HEK293 (cell line): ENCODE measurements around the gene RPS6KC1.

Experiments used
- CTCF ChIA-PET: fragments of 350-600 bp; formaldehyde crosslinking; extraction: SDS; loops from one replicate; lab custom pipeline; 2021; ENCODE audit warnings: antibody characterized with exemption; lab: Yijun Ruan, JAX
- POLR2A ChIA-PET: fragments of 300-600 bp; formaldehyde crosslinking; extraction: SDS; loops from one replicate; lab custom pipeline; 2020; ENCODE audit warnings: antibody characterized with exemption, inconsistent platforms; lab: Yijun Ruan, JAX
- H3K27ac ChIP-seq: fragments of 200-500 bp; sonication (Bioruptor generic); 2 replicates; pipeline ENCODE4 v1.5.1; 2014; ENCODE audit warnings: low read depth, low read length, control low read depth, inconsistent platforms; ENCODE audit errors: extremely low read depth
- H3K36me3 ChIP-seq, 2 experiments: fragments of 200-500 bp in 1 of 2; sonication (Bioruptor generic) in 1 of 2; 1 replicate in 1 of 2; 2 replicates in 1 of 2; pipeline ENCODE4 v1.5.1; 2014 to 2017; ENCODE audit warnings: inconsistent platforms in 2 of 2, low read length in 2 of 2; ENCODE audit not compliant: control insufficient read depth in 2 of 2, insufficient read depth in 1 of 2
- H3K4me1 ChIP-seq: fragments of 200-500 bp; sonication (Bioruptor generic); 2 replicates; pipeline ENCODE4 v1.5.1; 2014; ENCODE audit warnings: mild to moderate bottlenecking, low read length, inconsistent platforms; ENCODE audit not compliant: control insufficient read depth, insufficient read depth
- H3K4me3 ChIP-seq: 2 replicates; pipeline ENCODE4 v1.5.1; 2011; ENCODE audit warnings: low read depth, mild to moderate bottlenecking, control low read depth, low read length, moderate library complexity
- H3K9me3 ChIP-seq: fragments of 200-500 bp; sonication (Bioruptor generic); 2 replicates; pipeline ENCODE4 v1.5.1; 2014; ENCODE audit warnings: low read depth, low read length, inconsistent platforms; ENCODE audit not compliant: control insufficient read depth, insufficient read depth
- CTCF ChIP-seq: fragments of 450-650 bp; formaldehyde crosslinking; IDR thresholded peaks from 2 replicates; pipeline ENCODE4 v1.5.1; 2016; ENCODE audit warnings: missing biosample characterization, missing genetic modification characterization
- GFI1B ChIP-seq: fragments of 450-650 bp; formaldehyde crosslinking; IDR thresholded peaks from 2 replicates; pipeline ENCODE4 v1.5.1; 2016; ENCODE audit warnings: missing biosample characterization, missing genetic modification characterization
- MEIS1 ChIP-seq: sonication (generic); formaldehyde crosslinking; IDR thresholded peaks from 2 replicates; pipeline ENCODE4 v1.8.1; 2022; ENCODE audit warnings: missing genetic modification reagents, mild to moderate bottlenecking, borderline replicate concordance
- MZF1 ChIP-seq: fragments of 450-650 bp; formaldehyde crosslinking; IDR thresholded peaks from 2 replicates; pipeline ENCODE4 v1.5.1; 2017; ENCODE audit warnings: missing biosample characterization, missing genetic modification characterization, borderline replicate concordance
- OVOL3 ChIP-seq: fragments of 450-650 bp; formaldehyde crosslinking; IDR thresholded peaks from 2 replicates; pipeline ENCODE4 v1.5.1; 2016; ENCODE audit warnings: missing biosample characterization, missing genetic modification characterization
- PRDM1 ChIP-seq: fragments of 450-650 bp; formaldehyde crosslinking; IDR thresholded peaks from 2 replicates; pipeline ENCODE4; 2016; ENCODE audit warnings: missing biosample characterization, missing genetic modification characterization
- REPIN1 ChIP-seq: fragments of 450-650 bp; formaldehyde crosslinking; IDR thresholded peaks from 2 replicates; pipeline ENCODE4 v1.5.1; 2017; ENCODE audit warnings: missing biosample characterization, missing genetic modification characterization, low read depth
- WT1 ChIP-seq: fragments of 450-650 bp; formaldehyde crosslinking; IDR thresholded peaks from 2 replicates; pipeline ENCODE4 v1.5.1; 2016; ENCODE audit warnings: missing biosample characterization, missing genetic modification characterization
- ZBTB26 ChIP-seq: fragments of 450-650 bp; formaldehyde crosslinking; optimal IDR thresholded peaks from 2 replicates; pipeline ENCODE3; 2016; ENCODE audit warnings: missing biosample characterization, mild to moderate bottlenecking, missing genetic modification characterization
- ZFHX2 ChIP-seq: fragments of 450-650 bp; formaldehyde crosslinking; conservative IDR thresholded peaks from 2 replicates; pipeline ENCODE4 v1.5.1; 2016; ENCODE audit warnings: missing biosample characterization, missing genetic modification characterization
- ZFP69B ChIP-seq: fragments of 450-650 bp; formaldehyde crosslinking; IDR thresholded peaks from 2 replicates; pipeline ENCODE4 v1.5.1; 2016; ENCODE audit warnings: missing biosample characterization, missing genetic modification characterization
- ZNF10 ChIP-seq: fragments of 450-650 bp; formaldehyde crosslinking; IDR thresholded peaks from 2 replicates; pipeline ENCODE4 v1.5.1; 2017; ENCODE audit warnings: missing biosample characterization, missing genetic modification characterization
- ZNF133 ChIP-seq: fragments of 450-650 bp; formaldehyde crosslinking; IDR thresholded peaks from 2 replicates; pipeline ENCODE4 v1.5.1; 2016; ENCODE audit warnings: missing biosample characterization, missing genetic modification characterization
- ZNF155 ChIP-seq: fragments of 450-650 bp; formaldehyde crosslinking; IDR thresholded peaks from 2 replicates; pipeline ENCODE4 v1.5.1; 2016; ENCODE audit warnings: missing biosample characterization, missing genetic modification characterization
- ZNF16 ChIP-seq: fragments of 450-650 bp; formaldehyde crosslinking; IDR thresholded peaks from 2 replicates; pipeline ENCODE4 v1.5.1; 2016; ENCODE audit warnings: low read depth, missing biosample characterization, missing genetic modification characterization
- ZNF19 ChIP-seq: fragments of 450-650 bp; formaldehyde crosslinking; IDR thresholded peaks from 2 replicates; pipeline ENCODE4; 2016; ENCODE audit warnings: missing biosample characterization, missing genetic modification characterization, low read depth
- ZNF214 ChIP-seq: fragments of 450-650 bp; formaldehyde crosslinking; IDR thresholded peaks from 2 replicates; pipeline ENCODE4 v1.5.1; 2017; ENCODE audit warnings: missing biosample characterization, mild to moderate bottlenecking, missing genetic modification characterization, borderline replicate concordance
- ZNF239 ChIP-seq: fragments of 450-650 bp; formaldehyde crosslinking; IDR thresholded peaks from 2 replicates; pipeline ENCODE4 v1.5.1; 2016; ENCODE audit warnings: missing biosample characterization, missing genetic modification characterization
- ZNF311 ChIP-seq: fragments of 450-650 bp; formaldehyde crosslinking; IDR thresholded peaks from 2 replicates; pipeline ENCODE4 v1.5.1; 2017; ENCODE audit warnings: missing biosample characterization, missing genetic modification characterization, borderline replicate concordance
- ZNF394 ChIP-seq: fragments of 450-650 bp; formaldehyde crosslinking; IDR thresholded peaks from 2 replicates; pipeline ENCODE4 v1.5.1; 2016; ENCODE audit warnings: missing biosample characterization, missing genetic modification characterization, mild to moderate bottlenecking, moderate library complexity, borderline replicate concordance
- ZNF426 ChIP-seq: fragments of 450-650 bp; formaldehyde crosslinking; IDR thresholded peaks from 2 replicates; pipeline ENCODE4 v1.5.1; 2017; ENCODE audit warnings: missing biosample characterization, missing genetic modification characterization, mild to moderate bottlenecking, inconsistent platforms, moderate library complexity
- ZNF449 ChIP-seq: fragments of 450-650 bp; formaldehyde crosslinking; IDR thresholded peaks from 2 replicates; pipeline ENCODE4 v1.5.1; 2017; ENCODE audit warnings: missing biosample characterization, mild to moderate bottlenecking, missing genetic modification characterization, moderate library complexity
- ZNF544 ChIP-seq: fragments of 450-650 bp; formaldehyde crosslinking; IDR thresholded peaks from 2 replicates; pipeline ENCODE4 v1.5.0; 2017; ENCODE audit warnings: missing biosample characterization, missing genetic modification characterization
- ZNF596 ChIP-seq: fragments of 450-650 bp; IDR thresholded peaks from 2 replicates; pipeline ENCODE4 v1.5.0; 2018; ENCODE audit warnings: missing biosample characterization, mild to moderate bottlenecking, missing genetic modification characterization, moderate library complexity
- ZNF621 ChIP-seq: fragments of 450-650 bp; formaldehyde crosslinking; IDR thresholded peaks from 2 replicates; pipeline ENCODE4 v1.5.1; 2017; ENCODE audit warnings: missing biosample characterization, missing genetic modification characterization
- ZNF623 ChIP-seq: fragments of 450-650 bp; formaldehyde crosslinking; IDR thresholded peaks from 2 replicates; pipeline ENCODE4 v1.5.1; 2016; ENCODE audit warnings: missing biosample characterization, missing genetic modification characterization
- ZNF704 ChIP-seq: fragments of 450-650 bp; formaldehyde crosslinking; IDR thresholded peaks from 2 replicates; pipeline ENCODE4 v1.5.1; 2016; ENCODE audit warnings: missing biosample characterization, missing genetic modification characterization
- ZNF747 ChIP-seq: fragments of 450-650 bp; formaldehyde crosslinking; IDR thresholded peaks from 2 replicates; pipeline ENCODE4 v1.5.1; 2016; ENCODE audit warnings: missing biosample characterization, missing genetic modification characterization
- ZSCAN16 ChIP-seq: fragments of 450-650 bp; formaldehyde crosslinking; IDR thresholded peaks from 2 replicates; pipeline ENCODE4 v1.5.1; 2016; ENCODE audit warnings: missing biosample characterization, missing genetic modification characterization
- ZSCAN18 ChIP-seq: fragments of 450-650 bp; formaldehyde crosslinking; IDR thresholded peaks from 2 replicates; pipeline ENCODE4 v1.5.1; 2016; ENCODE audit warnings: missing biosample characterization, missing genetic modification characterization

The RPS6KC1 gene

GRCh38 chr1:213015099-213016050 lies 35.7 kb upstream of the RPS6KC1 start, which contains the start of gene ANGEL2:
Gene ANGEL2, minus strand, starts transcription at chr1:213015867. Its CDS starts 196 bp downstream, at chr1:213015671.
- POLR2A ChIA-PET = interaction anchor here (0.6 to 0.8 kb wide), 2 partner anchors 157 to 965 kb away, joined by 3 to 6 read pairs; partner anchors contain the start of gene FLVCR1
- Histone ChIP-seq H3K4me3 (peak within 1 kb of the TSS; percentile 96), H3K9me3 (no peaks in the 10 kb centered on the region), H3K36me3 (peaks cover 0 to 23% of the 10 kb centered on the region in 2 experiments; a peak in 2 of 3 replicates), H3K27ac (peak within 1 kb of the TSS; percentile 89), H3K4me1 (no peaks in the 10 kb centered on the region; the same call in 1 of the 2 replicates)
- CTCF ChIA-PET = interaction anchor here (0.6 to 2.3 kb wide), 3 partner anchors 20 to 350 kb away, joined by 3 to 7 read pairs (median 4); no protein-coding TSS in a partner anchor
- TF ChIP-seq ZNF704 (tag by site-specific recombination) (peak; percentile 92), ZNF10 (tag by site-specific recombination) (0 out of 2 replicates have a peak, but pooled peaks have one; percentile 59), ZNF544 (tag by site-specific recombination) (no peak), REPIN1 (tag by site-specific recombination) (no peak), ZFP69B (tag by site-specific recombination) (no peak), ZNF133 (tag by site-specific recombination) (no peak), PRDM1 (tag by site-specific recombination) (0 out of 2 replicates have a peak, but pooled peaks have one; percentile 29), ZNF311 (tag by site-specific recombination) (no peak), ZNF621 (no peak), ZNF239 (tag by site-specific recombination) (no peak), ZNF16 (tag by site-specific recombination) (no peak), ZFHX2 (tag by site-specific recombination) (peak; percentile 67), ZBTB26 (peak; percentile 66), ZNF449 (peak; percentile 31; the same call in 1 of the 2 replicates), ZSCAN16 (tag by site-specific recombination) (no peak), ZNF623 (tag by site-specific recombination) (no peak), ZNF426 (no peak), ZNF19 (tag by site-specific recombination) (no peak), GFI1B (tag by site-specific recombination) (no peak), MEIS1 (no peak), MZF1 (tag by site-specific recombination) (no peak), CTCF (tag by site-specific recombination) (no peak), ZNF394 (peak; percentile 29; the same call in 1 of the 2 replicates), ZNF155 (tag by site-specific recombination) (no peak), ZNF596 (tag by site-specific recombination) (no peak), WT1 (peak; percentile 13), ZNF214 (tag by site-specific recombination) (no peak), ZNF747 (tag by site-specific recombination) (no peak), ZSCAN18 (tag by site-specific recombination) (no peak), OVOL3 (tag by site-specific recombination) (no peak)
